ENCODE data around the gene CCDC85B.
A peak's percentile ranks its signal among the peaks of the same experiment; 100 is the strongest.

The CCDC85B gene

GRCh38 chr11:65856689-65857499, 33.6 kb upstream of the CCDC85B start:
- Histone ChIP-seq H3K27ac (peak overlapping the region; percentile 96), H3K4me3 (ENCODE audit: low read depth in 1 of 2, low read length in 1 of 2) (peak overlapping the region; percentile 97 to 98), H3K36me3 (peaks cover 45% of the 10 kb centered on the region), H3K27me3 (no peaks in the 10 kb centered on the region), H3K4me1 (ENCODE audit: control insufficient read depth in 1 of 2, insufficient read depth in 1 of 2, low read depth in 1 of 2, low read length in 1 of 2) (peaks cover 62 to 63% of the 10 kb centered on the region in 2 experiments), H3K9me3 (no peaks in the 10 kb centered on the region)
- peak; percentile 23 for TF ChIP-seq CTCF (IDR thresholded peaks at IDR 0.05)

DNA sequence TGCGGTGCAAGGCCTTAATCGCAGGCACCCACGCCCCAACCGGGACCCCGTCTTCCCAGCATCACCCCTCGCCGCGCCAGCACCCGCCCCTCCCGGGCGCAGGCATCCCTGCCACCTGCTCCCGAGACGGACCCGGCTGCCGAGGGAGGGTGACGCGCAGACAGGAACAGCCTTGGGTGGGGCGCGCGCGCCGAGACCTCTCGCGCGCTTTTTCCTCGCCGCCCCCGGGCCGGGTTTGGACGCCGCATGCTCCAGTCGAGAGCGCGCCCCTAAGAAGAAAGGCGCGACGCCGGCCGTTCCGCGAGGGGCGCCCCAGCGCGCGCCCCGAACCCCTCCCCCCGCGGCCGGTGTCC, 33.0 kb upstream of the CCDC85B start:
- H3K27me3 ChIP-seq, result no peaks in the 10 kb centered on the region
- no peaks in the 10 kb centered on the region for H3K9me3 ChIP-seq
- peak overlapping the region; percentile 96 for H3K27ac ChIP-seq
- H3K4me1 ChIP-seq (ENCODE audit: control insufficient read depth in 1 of 2, insufficient read depth in 1 of 2, low read depth in 1 of 2, low read length in 1 of 2), result peaks cover 64 to 69% of the 10 kb centered on the region in 2 experiments
- H3K36me3 ChIP-seq, result peaks cover 43% of the 10 kb centered on the region
- TF ChIP-seq CTCF (IDR thresholded peaks at IDR 0.05), result no peak
- peak overlapping the region; percentile 97 to 98 for H3K4me3 ChIP-seq (ENCODE audit: low read depth in 1 of 2, low read length in 1 of 2)

GRCh38 chr11:65857853-65858680, 32.4 kb upstream of the CCDC85B start, which contains the start of gene CFL1:
Gene CFL1 (minus strand): TSS chr11:65858180. CDS start chr11:65858099, 81 bp downstream.
- H3K27me3 ChIP-seq, result no peaks in the 10 kb centered on the region
- H3K36me3 ChIP-seq, result peaks cover 43% of the 10 kb centered on the region
- H3K4me1 ChIP-seq (ENCODE audit: control insufficient read depth in 1 of 2, insufficient read depth in 1 of 2, low read depth in 1 of 2, low read length in 1 of 2), result peaks cover 64 to 70% of the 10 kb centered on the region in 2 experiments
- no peaks in the 10 kb centered on the region for H3K9me3 ChIP-seq
- TF ChIP-seq CTCF (IDR thresholded peaks at IDR 0.05), result peak; percentile 48
- H3K4me3 ChIP-seq (ENCODE audit: low read depth in 1 of 2, low read length in 1 of 2), result peak within 1 kb of the TSS; percentile 97 to 98
- H3K27ac ChIP-seq, result peak within 1 kb of the TSS; percentile 96

DNA sequence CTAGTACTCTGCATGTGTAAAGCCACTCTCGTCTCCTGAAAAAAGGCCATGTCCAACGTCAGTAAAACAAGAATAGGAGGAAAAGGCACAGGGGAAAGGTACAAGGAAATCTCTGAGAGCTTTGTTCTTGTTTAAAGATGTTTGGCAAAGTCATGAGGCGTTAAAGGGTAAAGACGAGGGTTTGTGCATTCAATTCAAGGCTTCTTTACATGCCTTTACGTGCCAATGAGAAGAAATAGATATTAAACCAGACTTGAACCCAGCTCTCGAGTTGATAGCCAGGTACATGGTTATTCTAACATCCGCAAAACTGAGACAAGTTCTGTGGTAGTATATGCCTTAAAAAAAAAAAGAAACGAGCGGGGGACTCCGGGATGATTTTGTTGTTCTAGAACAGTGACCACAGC, 31.8 kb upstream of the CCDC85B start:
- peaks cover 43% of the 10 kb centered on the region for H3K36me3 ChIP-seq
- H3K4me3 ChIP-seq (ENCODE audit: low read depth in 1 of 2, low read length in 1 of 2), result peak overlapping the region; percentile 97 to 98
- no peak for TF ChIP-seq CTCF (IDR thresholded peaks at IDR 0.05)
- peaks cover 64 to 65% of the 10 kb centered on the region in 2 experiments for H3K4me1 ChIP-seq (ENCODE audit: control insufficient read depth in 1 of 2, insufficient read depth in 1 of 2, low read depth in 1 of 2, low read length in 1 of 2)
- H3K27me3 ChIP-seq, result no peaks in the 10 kb centered on the region
- peak overlapping the region; percentile 96 for H3K27ac ChIP-seq
- H3K9me3 ChIP-seq, result no peaks in the 10 kb centered on the region

- Histone ChIP-seq H3K36me3 (peaks cover 43% of the 10 kb centered on the region), H3K4me3 (ENCODE audit: low read depth in 1 of 2, low read length in 1 of 2) (peak overlapping the region; percentile 97 to 98), H3K27ac (peak overlapping the region; percentile 96), H3K4me1 (ENCODE audit: control insufficient read depth in 1 of 2, insufficient read depth in 1 of 2, low read depth in 1 of 2, low read length in 1 of 2) (peaks cover 58 to 62% of the 10 kb centered on the region in 2 experiments), H3K27me3 (no peaks in the 10 kb centered on the region), H3K9me3 (no peaks in the 10 kb centered on the region)
- TF ChIP-seq CTCF (IDR thresholded peaks at IDR 0.05), result peak; percentile 40
Measured at GRCh38 chr11:65859095-65859811, 31.2 kb upstream of the CCDC85B start.
